Measurements from ENCODE around the gene MROH7.
"Not testable (repeated sequence)": the region's sequence is repeated elsewhere in the genome, so short reads cannot be mapped to it uniquely, and the experiment has no call there.

The MROH7 gene

GRCh38 chr1:54619749-54620148, 21.8 kb upstream of the MROH7 start:
- TF ChIP-seq CTCF (IDR thresholded peaks at IDR 0.05; ENCODE audit: borderline replicate concordance, insufficient read depth, low read depth, low read length), result no peak
- H3K4me3 ChIP-seq (ENCODE audit: low read depth, low read length), result no peak overlapping the region

- TF ChIP-seq CTCF (IDR thresholded peaks at IDR 0.05; ENCODE audit: borderline replicate concordance, insufficient read depth, low read depth, low read length), result no peak
- H3K4me3 ChIP-seq (ENCODE audit: low read depth, low read length), result no peak within 1 kb of the TSS
Observed at GRCh38 chr1:54623216-54624007, 18.2 kb upstream of the MROH7 start, which contains the start of gene FAM151A. TSS of gene FAM151A (minus strand) at chr1:54623525. CDS start at chr1:54623395, 130 bp downstream.

GRCh38 chr1:54624466-54625464, 16.8 kb upstream of the MROH7 start:
- no peak overlapping the region for H3K4me3 ChIP-seq (ENCODE audit: low read depth, low read length)
- TF ChIP-seq CTCF (IDR thresholded peaks at IDR 0.05; ENCODE audit: borderline replicate concordance, insufficient read depth, low read depth, low read length), result no peak

GRCh38 chr1:54627196-54627595, 14.4 kb upstream of the MROH7 start:
- H3K4me3 ChIP-seq (ENCODE audit: low read depth, low read length), result no peak overlapping the region
- no peak for TF ChIP-seq CTCF (IDR thresholded peaks at IDR 0.05; ENCODE audit: borderline replicate concordance, insufficient read depth, low read depth, low read length)

GRCh38 chr1:54635804-54636203, 5.8 kb upstream of the MROH7 start:
- H3K4me3 ChIP-seq (ENCODE audit: low read depth, low read length), result not testable (repeated sequence)

GRCh38 chr1:54636461-54637446, 4.8 kb upstream of the MROH7 start:
- H3K4me3 ChIP-seq (ENCODE audit: low read depth, low read length), result not testable (repeated sequence)

GRCh38 chr1:54640361-54640760, 1.2 kb upstream of the MROH7 start:
- no peak overlapping the region for H3K4me3 ChIP-seq (ENCODE audit: low read depth, low read length)
- TF ChIP-seq CTCF (IDR thresholded peaks at IDR 0.05; ENCODE audit: borderline replicate concordance, insufficient read depth, low read depth, low read length), result no peak

Data from GM12875 (cell line).